Stimulated activated CD8-positive, alpha-beta memory T cell treated with anti-CD3 and anti-CD28 coated beads, Interleukin-7, amount 100 ng/mL, for 1 hour (primary cell): Measurements from ENCODE around the gene USH1C.

Experiments
- DNase-seq, 2 donors: peaks; one replicate each; pipeline ENCODE4 v3.0.0-alpha.2; 2020; ENCODE audit warnings: low read depth in 2 of 2

Gene USH1C

DNA sequence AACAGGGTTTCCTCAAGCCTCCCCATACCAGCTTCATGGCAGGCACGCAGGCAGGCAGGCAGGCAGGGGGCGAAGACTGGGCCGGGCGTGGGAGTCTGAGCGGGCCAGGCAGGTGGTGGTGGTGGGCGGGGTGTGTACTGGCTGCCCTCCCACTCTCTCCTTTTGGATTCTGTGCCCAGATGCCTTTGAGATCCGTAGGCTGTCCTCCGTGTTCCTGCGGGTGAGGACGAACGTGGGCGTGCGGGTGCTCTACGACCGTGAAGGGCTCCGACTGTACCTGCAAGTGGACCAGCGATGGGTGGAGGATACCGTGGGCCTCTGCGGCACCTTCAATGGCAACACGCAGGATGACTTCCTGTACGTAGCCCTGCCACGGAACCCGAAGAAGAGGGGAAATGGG is 25.8 kb upstream of the USH1C start:
- no peak for DNase-seq

DNA sequence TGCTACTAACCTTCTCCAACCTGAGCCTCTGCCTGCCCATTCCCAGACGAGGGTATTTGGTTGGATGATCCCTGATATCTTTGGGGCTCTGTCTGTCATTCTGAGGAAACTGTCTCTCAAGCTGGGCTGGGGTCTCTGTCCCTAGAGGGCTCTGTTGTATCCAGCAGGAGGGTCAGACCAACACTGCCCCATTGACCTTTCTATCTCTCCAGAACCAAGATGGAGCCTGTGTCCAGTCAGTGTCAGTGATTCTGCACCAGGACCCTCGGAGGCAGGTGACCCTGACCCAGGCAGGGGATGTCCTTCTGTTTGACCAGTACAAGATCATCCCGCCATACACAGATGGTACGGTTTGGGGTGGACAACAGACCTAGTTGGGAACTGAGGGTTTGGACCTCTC is 24.7 kb upstream of the USH1C start:
- DNase-seq, result no peak

DNA sequence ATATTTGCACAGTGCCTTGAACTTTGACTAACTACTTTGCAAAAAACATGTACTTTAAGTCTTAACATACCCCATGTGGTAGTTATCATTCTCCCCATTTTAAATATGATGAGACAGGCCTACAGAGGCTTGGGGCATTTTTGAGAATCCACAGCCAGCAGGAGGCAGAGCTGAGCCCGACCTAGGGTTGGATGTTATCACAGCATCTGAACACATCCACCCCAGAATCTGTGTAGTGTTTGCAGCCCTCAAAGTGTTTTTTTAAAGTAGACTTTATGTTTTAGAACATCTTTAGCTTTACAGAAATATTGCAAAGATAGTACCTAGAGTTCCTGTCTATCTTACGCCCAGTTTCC is 20.4 kb upstream of the USH1C start:
- no peak for DNase-seq

DNA sequence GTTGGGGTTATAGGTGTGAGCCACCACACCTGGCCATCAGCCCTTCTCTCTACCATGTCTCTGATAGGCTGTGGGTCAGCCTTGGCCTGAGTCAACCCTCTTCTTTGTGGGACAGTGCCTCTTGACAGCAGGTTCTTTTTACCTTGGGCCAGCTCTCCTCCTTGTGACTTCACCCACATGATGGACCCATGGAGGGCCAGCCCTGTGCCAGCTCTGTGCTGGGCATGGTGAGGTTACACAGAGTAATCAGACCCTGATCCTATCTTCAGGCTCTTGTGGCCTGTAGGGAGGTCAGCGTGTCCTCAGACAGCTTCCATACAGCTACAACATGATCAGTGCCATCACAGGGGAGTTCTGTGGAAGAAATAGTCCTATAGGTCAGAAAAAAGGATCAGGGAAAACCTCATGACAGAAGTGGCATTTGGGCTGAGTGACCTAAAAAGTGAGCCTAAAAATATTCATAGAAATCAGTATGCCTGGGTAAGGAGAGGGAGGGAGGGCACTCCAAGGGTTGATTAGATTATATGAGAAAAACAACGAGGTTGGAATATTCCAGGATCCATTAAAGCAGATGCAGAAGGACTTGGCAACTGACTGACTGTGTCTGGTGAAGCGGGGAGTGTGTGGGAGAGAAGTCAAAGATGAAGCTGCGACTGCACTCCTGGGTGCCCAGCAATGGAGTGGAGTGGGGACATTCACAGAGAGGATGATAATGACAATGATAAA is 19.9 kb upstream of the USH1C start:
- no peak for DNase-seq

DNA sequence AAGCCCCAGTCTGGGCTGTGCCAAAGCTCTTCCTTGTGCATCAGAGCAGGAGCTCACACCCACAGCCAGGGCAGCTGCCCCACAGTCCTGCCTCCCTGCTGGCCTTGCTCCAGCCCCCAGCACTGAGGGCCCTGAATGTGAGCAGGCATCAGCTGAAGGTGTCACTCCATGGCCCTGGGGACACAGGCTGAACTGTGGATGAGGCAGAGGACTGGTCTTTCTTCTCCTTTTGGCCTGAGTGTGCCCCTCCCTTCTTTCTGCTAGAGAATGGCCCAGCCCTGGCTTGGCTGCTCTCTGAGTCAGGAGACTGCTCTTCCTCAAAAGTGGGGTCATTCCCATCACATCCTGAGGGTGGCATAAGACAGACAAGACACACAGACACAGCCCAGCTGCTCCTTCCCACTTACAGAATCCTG is 19.0 kb upstream of the USH1C start:
- no peak for DNase-seq

DNA sequence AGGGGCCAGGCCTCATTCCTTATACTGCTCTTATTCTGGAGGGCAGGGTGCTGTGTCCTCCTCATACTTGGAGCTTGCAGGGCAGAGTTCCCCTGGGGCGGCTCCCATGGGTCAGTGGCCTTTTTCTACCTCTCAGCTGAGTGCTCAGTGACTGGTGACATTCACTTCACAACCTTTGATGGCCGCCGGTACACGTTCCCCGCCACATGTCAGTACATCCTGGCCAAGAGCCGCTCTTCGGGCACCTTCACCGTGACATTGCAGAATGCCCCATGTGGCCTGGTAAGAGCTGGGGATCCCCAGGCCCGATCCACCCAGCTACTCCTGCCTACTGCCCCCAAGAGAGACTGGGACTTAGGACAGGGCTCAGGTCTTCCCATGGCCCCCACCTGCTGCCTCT is 17.3 kb upstream of the USH1C start:
- no peak for DNase-seq

DNA sequence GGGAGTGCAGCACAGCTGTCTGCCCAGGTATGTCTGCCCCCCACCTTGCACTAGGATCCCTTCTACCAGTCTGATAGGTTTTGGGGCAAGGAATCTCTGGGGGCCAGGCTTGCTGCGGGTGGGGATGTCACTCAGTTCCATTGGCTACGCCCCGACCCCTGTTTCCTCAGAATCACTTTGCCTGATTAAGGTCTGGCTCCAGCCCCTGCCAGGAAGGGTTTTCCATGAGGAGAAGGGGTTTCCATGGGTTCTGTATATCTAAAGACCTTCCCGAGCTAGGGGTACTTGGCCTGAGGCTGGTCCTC is 16.8 kb upstream of the USH1C start:
- DNase-seq, result no peak

DNA sequence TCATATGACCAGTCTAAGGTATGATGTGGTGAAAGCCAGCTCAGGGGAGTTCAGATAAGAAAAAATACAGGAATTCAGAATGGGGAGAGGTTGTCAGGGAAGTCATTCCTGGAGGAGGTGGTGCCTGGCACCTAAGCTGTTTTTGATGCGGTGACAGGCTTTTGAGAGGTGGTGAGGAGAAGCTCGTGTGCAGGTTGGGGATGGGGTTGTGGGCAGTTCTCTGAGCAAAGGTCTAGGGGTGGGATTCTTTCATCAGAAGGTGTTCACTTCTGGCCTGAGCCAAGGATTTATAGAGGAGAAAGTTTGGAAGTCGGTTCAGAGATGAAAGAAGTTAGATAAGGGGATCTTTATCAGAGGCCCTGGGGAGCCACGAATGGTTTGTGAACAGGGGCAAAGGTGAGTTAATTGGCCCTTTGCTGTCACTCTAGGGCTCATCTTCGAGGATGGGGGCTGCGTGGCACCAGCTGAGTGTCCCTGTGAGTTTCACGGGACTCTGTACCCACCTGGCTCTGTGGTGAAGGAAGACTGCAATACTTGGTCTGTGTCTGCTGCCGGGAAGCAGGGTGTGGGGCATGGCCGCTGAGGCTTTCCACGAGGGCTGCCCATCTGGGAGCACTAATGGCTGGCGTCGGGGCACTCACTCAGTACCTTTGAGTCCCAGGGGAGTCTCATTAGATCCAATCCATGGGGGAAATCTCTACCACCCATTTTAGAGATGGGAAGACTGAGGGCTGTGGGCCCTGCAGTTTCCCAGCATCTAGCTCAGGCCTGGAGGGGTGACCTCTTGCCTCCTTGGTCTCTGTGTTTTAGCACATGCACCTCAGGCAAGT is 16.3 kb upstream of the USH1C start:
- DNase-seq, result no peak

DNA sequence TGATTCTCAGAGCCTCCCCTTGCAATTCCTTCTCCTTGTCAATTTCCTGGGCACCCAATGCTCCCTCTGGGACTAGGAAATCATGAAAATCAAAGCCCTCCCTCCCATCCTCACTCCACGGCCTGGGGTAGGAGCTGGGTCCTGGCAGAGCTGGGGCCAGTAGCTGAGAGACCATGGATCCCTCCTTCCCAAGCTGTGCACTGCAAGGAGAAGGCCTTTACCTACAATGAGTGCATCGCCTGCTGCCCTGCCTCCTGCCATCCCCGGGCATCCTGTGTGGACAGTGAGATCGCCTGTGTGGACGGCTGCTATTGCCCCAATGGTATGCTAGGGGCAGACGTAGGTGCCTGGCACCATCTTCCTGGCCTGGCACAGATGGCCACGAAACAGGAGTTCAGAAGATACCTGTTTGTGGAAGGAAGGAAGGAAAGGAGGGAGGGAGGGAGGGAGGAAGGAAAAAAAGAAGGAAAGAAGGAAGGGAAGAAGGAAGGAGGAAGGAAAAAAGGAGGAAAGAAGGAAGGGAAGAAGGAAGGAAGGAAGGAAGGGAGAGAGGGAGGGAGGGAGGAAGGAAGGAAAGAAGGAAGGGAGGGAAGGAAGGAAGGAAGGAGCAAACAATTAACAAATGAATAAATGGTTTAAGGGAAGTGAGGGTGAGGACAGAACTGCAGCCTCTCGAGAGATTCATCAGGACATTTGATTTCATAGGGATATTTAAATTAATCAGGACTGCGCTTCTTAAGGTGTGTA is 15.3 kb upstream of the USH1C start:
- no peak for DNase-seq

DNA sequence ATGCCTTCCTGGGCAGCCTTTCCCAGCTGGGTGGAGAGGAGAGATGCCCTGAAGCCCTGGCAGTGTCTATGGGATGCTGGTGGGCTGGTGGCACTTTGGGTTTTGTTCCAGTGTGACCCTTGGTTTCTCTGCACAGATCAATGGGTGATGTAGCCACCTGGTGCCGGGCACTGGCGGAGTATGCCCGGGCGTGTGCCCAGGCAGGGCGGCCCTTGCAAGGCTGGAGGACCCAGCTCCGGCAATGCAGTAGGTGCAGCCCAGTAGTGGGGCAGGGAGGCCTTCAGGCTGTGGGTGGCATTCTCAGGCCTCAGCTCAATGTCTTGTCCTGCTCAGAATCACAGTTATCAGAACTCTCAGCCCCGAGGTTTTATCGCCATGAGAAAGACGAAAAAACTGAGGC is 14.7 kb upstream of the USH1C start:
- no peak for DNase-seq

DNA sequence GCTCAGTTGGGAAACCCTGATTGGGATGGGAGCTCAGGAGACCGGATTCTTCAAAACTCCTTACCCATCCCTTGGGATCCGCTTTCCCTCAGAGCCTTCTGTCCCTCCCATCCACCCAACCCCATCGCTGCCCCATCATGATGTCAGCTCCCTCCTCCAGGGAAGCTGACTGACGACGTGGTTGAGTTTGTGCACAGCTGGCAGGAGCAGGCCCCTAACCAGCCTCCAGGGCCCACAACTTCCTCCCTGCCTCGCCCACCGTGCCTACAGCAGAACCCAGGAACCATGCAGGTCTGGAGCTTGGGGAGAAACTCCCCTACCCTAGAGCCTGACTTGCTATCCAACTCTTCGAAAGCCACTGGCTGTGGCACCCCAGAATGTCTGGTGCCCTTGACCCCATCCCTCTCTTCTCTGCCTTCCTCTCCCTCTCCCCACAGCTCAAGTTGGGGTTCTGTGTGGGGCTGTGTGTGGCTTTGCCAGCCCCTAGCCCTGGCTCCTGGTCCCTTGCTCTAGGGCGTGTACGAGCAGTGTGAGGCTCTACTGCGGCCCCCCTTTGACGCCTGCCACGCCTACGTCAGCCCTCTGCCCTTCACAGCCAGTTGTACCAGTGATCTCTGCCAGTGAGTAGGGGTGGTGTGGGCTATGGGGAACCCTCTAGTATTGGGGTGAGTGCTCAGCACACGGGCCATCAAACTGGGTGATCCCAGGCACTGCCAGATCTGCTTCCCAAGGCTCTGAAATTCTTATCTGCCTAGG is 14.0 kb upstream of the USH1C start:
- no peak for DNase-seq

DNA sequence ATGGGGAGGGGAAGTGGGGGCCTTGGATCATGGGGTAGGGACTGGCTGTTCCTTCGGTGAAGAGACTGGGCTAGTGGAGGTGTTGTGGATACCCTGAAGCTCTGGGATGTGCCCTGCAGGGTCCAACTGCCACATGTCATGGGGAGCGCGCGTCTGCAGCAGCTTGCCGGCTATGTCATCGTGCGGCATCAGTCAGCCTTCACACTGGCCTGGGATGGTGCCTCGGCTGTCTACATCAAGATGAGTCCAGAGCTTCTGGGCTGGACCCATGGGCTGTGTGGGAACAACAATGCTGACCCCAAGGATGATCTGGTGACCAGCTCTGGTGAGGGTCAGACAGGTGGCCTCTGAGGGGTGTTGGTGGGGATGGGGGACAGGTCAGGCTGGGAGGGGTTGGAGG is 12.8 kb upstream of the USH1C start:
- DNase-seq, result no peak

DNA sequence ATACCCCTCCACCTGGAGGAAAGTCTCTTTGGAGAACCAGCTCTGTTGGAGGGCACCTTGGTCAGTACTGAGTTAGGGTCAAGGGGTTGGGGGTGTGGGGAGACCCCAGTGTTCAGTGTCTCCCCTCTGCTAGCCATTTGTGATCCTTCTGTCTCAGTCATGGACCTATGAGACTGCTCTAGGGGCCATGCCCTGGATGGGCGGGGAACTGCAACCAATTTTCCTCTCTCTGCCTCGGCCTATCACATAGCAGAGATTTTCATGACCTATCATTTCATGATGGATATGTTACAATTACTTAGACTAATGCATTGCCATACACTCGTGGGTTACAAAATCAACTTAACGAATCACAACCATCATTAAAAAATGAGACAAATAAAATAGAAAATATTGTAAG is 10.3 kb upstream of the USH1C start:
- DNase-seq, result no peak

DNA sequence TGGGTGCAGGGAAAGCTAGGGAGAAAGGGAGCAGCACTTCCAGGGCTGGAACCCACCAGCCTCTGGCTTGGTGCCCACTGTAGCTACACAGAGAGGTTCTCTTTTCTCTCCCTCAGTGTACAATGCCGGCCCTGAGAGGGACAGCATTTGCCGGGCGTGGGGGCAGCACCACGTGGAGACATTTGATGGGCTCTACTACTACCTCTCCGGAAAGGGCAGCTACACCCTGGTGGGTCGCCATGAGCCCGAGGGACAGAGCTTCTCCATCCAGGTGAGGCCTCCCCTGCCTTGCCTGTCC is 9.0 kb upstream of the USH1C start:
- no peak for DNase-seq

DNA sequence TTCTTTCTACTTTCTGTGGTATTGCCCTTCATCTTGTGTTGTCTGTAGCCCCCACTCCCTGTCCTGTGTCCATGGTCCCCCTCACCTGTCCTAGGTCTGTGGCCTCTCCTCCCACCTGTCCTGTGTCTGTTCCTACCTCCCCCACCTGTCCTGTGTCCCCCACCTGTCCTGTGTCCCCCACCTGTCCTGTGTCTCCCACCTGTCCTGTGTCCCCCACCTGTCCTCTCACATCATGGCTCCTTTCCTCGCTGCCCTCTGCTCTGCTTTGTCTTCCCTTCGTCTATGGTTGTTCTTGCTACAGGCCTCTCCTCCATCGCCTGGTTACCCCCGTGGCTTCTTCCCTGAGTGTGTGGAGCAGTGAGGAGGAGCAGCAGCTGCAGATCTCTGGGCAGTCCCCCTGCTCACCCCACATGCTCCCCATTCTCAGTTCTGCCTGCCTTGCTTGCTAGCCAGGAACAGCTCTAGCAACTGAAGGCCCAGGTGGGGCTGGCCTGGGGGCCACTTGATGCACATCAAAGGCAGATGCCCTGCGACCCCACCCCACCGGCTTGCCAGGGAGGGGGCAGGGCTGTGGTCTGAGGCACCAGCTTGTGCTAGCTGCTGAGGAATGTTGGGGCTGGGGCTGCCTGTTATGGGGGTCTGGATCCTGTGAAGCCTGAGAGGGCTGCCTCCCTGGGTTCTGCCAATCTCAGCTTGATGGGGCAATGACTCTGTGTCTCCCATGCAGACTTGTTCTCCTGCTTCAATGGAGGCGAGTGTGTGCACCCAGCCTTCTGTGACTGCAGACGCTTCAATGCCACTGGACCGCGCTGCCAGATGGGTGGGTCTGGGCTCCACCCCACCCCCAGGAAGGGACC is 8.4 kb upstream of the USH1C start:
- DNase-seq, result no peak

DNA sequence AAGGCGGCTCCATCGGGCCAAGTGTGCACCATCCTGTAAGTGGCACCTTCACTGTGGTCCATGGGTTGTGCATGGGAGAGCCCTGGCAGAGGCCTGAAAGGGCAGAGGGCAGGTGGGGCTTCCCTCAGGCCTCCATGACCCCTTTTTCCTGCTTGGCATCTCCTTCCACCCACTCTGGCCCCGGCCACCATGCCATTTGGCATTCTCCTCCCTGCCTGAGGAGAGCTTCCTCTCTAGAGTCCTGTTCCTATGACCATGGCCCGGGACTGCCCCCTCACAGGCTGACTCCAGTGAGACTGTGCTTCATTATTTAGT is 7.8 kb upstream of the USH1C start:
- no peak for DNase-seq

DNA sequence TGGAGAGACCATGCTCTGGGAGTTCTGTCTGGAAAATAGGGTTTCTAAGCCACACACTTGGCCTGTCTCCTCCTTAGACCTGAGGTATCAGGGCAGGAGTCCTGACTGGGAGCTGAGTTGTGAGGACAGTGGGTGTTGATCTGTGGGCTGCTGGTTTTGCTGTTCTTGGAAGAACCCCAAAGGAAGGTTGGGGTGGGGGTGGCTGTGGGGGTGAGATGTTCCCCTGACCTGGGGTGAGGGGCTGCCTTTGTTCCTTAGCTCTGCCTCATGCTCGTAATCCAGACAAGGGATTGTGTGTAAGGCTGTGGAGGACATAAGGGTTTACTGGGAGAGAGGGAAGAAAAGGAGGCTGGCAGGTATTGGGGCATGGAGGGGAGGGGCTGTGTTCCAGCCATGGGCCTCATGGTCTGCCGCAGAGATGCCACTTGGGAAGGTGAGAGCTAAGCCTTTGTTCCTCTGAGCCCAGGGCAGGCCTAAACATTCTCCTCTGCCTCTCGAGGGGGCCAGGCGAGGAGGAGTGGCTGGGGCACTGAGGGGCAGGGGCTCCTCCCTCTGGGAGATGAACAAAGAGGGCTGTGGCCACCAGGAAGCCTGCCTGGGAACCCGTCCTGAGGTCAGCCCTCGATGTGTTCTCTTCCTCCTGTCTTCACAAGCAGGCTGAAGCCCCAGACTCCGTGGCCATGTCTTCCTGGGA is 7.3 kb upstream of the USH1C start:
- no peak for DNase-seq

DNA sequence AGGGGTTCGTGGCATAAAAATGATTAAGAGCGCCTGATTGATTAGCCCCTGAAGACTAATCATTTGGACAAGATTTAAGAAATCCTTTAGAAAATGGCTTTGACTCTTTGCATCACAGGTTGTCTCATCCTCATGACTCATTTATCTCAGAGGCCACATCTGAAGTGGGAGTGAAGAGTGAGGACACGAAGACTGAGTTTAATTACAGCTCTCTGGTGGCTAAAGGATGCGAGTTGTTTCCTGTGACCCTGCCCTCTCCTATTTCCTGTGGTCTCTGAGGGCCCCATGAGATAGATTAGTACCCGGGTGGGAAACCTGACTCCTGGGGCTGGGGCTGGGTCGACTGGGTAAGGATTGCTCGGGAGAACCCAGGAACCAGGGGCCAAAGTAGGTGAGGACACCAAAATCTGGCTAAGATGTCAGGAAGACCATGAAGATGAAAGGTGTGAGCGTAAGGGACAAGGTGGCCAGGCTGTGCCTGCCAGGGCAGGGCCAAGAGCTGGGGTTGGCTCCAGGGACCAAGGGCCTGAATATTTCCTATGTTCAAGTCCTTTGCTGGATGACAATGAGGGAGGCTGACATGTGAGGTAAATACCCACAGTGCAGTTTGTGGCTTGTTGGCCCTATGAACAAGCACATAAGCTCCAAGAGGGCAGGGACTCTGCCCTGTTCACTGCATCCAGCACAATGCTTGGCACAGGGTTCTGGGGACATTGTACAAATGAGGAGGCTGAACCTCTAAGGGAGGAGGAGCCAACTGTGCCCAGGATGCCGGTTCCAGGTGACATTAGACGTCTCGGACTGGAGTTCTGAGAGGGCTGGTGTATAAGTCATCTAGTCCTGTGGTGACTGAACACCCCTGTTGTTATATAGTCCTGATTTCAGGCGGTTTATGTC is 6.5 kb upstream of the USH1C start:
- DNase-seq, result no peak

DNA sequence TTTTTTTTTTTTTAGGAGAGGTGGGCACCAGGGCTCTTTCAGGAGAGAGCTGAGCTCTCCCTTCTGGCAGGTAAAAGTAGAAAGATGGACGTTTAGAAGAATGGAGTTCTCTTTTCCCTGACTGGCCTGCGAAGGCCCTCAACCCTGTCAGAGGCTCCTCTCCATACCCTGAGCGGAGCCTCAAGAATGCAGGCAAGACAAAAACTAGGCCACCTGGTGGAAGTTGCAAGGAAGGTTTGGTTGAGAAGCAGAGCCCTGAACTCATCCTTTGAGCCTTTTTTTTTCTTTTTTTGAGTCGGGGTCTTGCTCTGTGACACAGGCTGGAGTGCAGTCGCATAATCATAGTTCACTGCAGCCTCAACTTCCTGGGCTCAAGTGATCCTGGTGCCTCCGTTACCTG is 4.2 kb upstream of the USH1C start:
- no peak for DNase-seq

DNA sequence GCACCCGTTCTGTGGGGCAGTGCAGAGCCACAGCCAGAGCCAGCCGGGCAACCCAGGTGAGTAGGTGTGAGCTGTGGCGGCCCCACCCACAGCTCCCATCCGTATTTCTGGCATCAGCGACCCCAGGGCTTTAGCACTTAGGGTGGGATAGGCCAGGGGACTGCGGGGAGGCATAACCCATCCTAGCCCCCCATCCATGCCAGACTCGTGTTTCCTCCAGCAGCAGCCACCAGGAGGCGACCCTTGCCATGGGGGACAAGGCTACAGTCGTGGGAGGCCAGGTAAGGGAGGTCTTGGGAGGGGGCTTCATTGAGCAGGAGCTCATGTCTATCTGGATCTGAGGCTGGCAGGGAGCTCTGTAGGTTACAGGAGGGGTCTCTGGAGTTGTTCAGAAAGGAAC is 3.7 kb upstream of the USH1C start:
- DNase-seq, result no peak
